Activated CD4-positive, alpha-beta T cell treated with anti-CD3 and anti-CD28 coated beads, Interleukin-2, amount 50 U/mL, for 4 hours (primary cell): ENCODE data around the gene PLCZ1.
"Not testable (repeated sequence)": the region's sequence is repeated elsewhere in the genome, so short reads cannot be mapped to it uniquely, and the experiment has no call there.

ENCODE experiments used
- DNase-seq, 2 experiments: peaks; one replicate each; pipeline ENCODE4 v3.0.0-alpha.2; 2020

Gene PLCZ1, protein sequence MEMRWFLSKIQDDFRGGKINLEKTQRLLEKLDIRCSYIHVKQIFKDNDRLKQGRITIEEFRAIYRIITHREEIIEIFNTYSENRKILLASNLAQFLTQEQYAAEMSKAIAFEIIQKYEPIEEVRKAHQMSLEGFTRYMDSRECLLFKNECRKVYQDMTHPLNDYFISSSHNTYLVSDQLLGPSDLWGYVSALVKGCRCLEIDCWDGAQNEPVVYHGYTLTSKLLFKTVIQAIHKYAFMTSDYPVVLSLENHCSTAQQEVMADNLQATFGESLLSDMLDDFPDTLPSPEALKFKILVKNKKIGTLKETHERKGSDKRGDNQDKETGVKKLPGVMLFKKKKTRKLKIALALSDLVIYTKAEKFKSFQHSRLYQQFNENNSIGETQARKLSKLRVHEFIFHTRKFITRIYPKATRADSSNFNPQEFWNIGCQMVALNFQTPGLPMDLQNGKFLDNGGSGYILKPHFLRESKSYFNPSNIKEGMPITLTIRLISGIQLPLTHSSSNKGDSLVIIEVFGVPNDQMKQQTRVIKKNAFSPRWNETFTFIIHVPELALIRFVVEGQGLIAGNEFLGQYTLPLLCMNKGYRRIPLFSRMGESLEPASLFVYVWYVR

DNA sequence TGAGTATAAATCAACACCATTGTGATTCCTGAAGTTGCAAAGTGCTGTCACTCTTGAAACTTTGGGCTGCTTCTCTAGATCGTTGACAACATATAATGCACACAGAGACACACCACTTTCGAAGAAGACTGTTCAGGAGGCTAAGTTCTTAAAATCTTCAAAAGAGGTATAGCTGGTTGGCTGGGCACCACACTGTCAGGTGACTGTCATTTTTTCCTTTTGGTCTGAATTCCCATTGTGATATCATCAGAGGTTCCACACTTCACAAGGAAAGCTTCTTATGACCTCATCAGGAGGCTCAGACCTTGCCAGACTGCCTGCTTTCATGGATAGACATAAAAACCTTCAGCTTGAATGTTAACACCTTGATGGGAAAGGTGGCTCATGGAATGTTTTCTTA lies at the start of gene PLCZ1, which contains the start of gene CAPZA3:
Gene PLCZ1, minus strand, starts transcription at position 194 of the 400 bp plus-strand sequence. CDS start 641 bp downstream, outside the sequence.
Gene CAPZA3, plus strand, starts transcription at position 301 of the 400 bp plus-strand sequence. CDS start 150 bp downstream, outside the sequence.
- no peak for DNase-seq

DNA sequence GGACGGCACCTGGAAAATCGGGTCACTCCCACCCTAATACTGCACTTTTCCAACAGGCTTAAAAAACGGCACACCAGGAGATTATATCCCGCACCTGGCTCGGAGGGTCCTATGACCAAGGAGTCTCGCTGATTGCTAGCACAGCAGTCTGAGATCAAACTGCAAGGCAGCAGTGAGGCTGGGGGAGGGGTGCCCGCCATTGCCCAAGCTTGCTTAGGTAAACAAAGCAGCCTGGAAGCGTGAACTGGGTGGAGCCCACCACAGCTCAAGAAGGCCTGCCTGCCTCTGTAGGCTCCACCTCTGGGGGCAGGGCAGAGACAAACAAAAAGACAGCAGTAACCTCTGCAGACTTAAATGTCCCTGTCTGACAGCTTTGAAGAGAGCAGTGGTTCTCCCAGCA lies 47.7 kb upstream of the PLCZ1 start:
- DNase-seq, result not testable (repeated sequence)

DNA sequence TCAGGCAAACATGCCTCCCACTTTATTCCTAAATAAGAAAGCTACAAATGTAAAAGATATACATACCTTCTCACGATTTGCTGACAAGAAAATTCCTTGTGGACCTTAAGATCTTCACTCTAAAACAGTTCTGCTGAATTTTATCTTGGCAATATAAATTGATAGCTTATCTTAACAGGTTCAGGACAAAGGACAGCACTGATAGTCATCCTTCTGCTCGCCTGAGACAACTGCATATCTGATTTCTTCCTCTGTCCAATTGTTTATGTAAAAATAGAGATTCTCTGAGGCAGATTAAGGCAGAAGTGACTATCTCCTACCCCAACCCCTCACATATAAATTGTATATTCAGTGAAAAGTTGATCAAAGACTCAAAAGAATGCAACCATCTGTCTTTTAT lies 45.0 kb upstream of the PLCZ1 start:
- DNase-seq, result no peak

DNA sequence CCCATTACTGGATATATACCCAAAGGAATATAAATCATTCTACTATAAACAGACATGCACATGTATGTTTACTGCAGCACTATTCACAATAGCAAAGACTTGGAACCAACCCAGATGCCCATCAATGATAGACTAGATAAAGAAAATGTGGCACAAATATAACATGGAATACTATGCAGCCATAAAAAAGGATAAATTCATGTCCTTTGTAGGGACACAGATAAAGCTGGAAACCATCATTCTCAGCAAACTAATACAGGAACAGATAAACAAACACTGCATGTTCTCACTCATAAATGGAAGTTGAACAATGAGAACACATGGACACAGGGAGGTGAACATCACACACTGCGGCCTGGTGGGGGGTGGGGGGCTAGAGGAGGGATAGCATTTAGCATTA lies 28.7 kb upstream of the PLCZ1 start:
- DNase-seq, result not testable (repeated sequence)

DNA sequence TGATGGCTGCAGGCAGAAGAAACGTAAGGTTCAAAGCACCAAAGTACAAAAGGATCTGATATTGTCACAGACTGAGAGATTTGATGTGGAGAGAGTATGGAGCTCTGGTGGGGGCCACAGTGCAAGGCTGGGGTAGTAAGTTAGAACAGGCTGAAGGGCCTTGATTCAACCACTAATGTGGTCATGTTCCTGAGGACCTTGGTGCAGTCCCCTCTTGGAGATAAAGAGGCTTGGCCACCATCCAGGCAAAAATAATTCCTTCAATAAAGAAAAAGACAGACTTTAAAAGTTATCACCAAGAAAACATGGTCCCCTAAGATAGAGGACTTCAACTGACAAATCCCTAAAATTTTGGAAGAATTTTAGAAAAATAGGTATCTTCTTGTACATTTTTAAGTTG lies 17.5 kb upstream of the PLCZ1 start:
- no peak for DNase-seq

DNA sequence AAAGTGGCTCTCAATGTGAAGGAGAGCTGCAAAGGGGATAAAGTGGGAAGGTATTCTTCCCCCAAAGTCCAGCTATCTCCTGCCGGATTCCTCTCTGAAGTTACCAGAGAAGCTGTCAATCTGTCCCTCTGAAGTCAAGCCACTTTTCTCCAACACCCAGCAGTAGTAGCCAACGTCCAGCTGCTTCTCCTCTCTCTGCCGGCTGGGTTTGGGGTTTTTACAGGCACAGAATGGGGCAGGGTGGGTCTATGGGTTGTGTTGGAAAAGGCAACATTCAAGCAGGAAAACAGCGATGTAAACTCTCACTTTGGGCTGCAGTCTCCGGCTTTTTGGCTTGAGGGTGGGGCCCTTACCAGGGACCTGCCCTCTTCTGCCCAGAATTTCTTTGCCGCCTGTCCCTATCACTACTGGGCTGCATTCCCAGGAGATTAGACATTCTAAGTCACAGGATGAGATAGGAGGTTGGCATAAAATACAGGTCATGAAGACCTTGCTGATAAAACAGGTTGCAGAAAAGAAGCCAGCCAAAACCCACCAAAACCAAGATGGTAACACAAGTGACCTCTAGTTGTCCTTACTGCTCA lies 16.4 kb upstream of the PLCZ1 start:
- no peak for DNase-seq

DNA sequence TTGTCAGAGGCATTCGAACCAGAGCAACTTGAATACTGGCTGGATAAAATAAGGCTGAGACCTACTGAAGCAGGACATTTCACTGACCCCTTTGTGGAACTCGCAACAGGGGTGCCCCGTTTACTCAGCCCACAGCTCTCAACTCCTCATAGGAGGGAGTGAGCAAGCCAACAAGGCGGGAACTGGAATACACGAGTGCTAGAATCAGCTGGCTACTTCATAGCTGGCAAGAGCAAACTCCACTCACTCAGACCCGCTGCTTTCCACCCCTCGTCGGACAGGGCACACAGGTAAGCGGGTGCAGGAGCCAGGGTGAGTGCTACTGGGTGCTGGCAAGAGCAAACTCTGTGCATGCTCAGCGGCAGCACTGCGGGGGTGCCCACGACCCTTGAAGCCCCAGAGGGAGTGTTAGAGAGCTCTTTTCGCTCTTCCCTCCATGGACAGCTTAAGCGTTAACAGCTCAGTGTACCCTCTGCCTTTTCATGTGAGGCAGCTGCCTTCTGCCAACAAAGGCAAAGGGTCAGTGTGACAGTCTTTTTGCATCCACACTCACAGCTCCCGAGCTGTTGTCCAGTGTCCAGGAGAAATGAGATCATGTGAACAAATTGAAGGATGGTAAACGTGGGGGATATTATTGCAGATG lies 15.8 kb upstream of the PLCZ1 start:
- no peak for DNase-seq

DNA sequence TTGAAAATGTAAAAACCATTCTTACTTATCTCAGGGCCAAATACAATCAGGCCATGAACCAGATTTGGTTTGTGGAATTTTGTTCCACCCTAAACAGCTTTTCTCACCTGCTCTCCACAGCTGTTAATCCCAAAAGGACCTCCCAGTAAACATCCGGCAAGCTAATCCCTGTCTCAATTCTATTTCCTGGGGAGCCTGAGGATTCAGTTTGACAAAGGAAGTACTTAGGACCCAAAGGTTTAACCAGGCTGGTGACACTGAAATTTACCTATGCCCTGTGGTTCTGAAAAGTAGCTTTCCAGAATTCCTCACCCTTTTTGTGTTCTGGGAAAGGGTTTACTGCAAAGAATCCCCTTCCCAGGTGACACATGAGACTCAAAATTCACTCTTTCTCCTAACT lies 15.1 kb upstream of the PLCZ1 start:
- DNase-seq, result no peak

DNA sequence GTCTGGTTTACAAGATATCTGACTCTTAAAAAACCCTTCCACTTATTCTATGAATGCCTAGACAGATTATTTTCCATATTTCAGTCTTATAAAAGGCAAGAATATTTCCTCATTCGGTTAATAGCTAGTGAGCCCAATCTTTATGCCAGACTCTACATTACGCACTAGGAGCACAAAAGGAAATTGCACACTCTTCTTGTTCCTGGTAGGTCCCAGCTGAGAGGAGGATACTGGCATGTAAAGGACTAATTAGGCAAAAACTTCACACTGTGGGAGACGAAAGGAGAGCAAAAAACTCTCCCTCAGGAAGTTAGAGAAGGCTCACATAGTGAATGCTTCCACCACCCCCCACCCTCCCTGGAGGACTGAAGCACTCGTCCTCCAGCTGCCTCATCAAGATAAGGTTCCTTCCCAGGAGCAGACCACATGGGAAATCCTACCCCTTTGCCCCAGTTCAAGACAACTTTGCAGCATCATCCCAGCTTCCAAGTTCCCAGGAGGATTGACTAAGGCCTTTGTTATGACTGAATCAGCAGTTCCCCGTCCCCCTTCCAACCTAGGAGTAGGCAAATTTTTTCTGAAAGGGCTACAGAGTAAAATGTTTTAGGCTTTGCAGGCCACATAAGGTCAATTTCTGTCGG lies 14.6 kb upstream of the PLCZ1 start:
- no peak for DNase-seq

DNA sequence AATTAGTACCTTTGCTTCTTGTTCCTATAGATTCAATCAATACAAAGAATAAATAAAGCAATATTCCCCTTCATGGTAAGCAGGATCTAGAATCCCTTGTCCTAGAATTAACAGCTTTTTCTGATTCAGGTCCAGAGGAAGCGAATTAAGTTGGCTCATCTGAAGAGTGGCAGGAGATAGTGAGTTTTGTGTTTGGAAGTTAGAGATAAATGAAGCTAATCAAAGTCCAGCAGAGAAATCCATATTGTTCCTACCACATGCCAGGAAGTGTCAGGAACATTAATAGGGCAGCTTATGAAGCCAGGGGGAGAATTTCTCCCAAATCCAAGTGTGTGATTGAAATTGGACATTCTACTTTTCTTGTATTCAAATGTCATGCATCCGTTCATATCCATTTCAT lies 14.1 kb upstream of the PLCZ1 start:
- no peak for DNase-seq

DNA sequence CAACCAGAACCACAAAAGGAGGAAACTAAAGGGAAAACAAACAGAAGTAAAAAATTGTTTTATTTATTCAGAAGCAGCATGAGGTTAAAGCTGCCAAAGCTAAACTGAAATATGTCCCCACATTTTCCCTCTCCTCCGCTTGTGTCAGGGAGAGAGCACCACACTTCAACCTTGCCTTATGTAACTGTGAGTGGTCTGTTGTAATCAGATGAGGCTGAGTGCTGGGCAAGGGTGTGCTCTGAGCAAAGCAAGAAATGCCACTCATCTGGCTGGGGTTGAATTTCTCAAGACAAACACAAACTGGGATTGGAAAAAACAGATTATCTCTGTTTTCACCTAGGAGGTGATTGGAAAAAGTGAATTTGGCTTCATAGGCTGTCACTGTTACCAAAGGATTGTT lies 12.3 kb upstream of the PLCZ1 start:
- DNase-seq, result no peak

DNA sequence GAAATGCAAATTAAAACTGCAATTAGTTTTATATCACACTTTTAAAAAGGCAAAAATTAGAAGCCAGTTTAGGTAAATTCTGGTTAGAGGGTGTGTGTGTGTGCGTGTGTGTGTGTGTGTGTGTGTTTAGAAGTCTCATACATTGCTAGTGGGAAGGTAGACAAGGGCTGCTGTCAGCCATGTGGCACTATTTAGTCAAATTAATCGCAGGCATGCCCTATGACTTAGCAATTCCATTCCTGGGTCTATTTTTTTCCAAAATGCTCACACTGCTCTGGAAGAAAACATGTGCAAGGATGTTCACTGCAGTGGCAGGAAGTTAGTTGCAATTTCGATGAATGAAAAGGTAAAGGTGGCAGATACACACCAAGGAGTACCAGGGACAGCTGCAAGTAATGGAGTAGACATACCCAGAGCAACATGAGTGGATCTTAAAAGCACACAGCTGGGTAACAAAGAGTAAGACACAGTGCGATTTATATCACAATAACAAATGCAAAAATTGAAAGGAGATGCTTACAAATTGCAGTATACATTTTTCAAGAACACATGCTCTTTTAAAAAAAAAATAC lies 11.7 kb upstream of the PLCZ1 start:
- no peak for DNase-seq

DNA sequence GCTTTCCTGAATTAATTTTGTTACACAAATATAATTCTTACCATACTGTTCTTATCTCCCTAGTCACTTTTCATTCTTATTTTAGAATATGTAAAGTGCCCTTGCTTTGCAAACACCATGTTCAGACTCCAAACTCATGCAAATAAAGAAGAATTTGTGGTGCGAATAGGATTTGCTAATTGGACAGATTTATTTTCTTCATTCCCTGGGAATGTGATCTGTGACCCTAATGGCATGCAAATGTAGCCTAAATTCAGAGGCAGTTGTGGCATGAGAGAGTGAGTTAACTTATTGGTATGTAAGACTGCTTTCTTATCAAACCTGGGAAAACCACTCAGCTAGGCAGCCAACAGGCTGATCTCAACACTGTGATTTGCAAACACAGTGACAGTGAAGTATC lies 10.1 kb upstream of the PLCZ1 start:
- DNase-seq, result no peak

DNA sequence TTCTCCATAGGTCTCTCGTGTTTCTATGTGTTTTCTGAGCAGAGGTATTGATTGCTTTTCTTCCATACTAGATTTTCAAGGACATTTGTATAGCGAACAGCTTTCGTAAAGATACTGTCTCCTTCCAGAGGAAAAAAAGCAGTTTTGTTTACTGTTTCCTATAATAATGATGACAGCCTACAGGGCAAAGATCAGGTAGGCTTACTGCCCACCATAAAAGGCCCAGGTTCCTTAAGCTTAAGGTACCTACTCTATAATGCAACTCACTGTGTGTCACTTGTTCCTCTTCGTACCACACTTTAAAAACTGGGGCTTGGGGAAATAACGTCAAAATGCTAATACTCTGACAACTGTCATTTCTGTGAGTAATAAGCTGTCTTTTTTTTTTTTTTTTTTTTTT lies 6.7 kb downstream of the PLCZ1 start:
- DNase-seq, result no peak

DNA sequence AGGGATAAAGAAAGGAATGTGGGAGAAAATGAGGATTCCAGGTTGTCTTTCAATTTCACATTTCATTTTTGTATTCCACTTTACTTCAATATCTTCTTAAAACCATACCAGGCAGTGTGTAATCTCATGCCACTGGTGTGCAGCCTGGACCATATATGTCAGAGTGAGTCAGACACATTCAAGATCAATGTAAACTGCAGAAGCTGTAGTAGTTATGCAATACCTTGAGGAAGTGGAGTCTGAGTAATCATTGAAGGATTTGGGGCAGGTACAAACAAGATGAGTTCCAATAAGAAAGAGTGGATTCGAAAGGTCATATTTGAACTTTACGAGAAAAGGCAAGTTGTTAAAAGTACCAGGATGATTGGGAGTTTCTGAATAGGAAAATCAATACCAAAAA lies 14.1 kb downstream of the PLCZ1 start:
- DNase-seq, result no peak

DNA sequence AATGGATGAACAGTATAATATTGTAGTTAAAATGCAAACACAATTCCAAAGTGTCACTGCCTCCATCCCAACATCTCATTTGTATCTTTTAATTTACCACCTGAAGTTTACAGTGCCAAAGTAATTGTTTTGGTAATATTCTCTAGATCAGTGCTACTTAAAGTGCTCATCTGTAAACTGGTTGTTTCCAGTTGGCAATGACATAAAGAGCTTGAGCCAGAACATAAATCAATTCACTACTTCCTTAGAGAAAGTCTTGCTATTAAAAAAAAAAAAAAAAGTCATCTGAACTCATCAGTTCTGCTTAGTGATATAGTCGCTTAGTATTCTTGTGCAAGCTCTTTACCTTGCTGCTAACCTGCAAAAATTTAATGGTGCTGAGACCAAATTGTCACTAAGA lies 16.4 kb downstream of the PLCZ1 start:
- DNase-seq, result no peak

DNA sequence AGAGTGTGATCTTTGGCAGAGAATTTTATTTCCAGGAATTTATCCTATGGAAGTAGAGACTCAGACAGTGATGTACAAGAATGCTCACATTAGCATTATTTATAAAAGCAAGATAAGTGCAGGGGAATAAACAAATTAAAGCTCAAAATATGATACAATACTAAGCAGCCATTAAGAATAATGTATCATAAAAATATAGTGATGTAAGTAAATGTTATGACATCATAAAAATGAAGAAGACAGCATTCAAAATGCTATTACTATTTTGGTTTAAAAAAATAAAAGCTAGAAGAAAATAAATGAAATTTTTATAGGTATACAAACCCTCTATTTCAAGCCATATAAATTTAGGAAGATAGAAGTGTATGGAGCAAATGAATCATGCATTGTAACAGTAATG lies 17.1 kb downstream of the PLCZ1 start:
- no peak for DNase-seq

DNA sequence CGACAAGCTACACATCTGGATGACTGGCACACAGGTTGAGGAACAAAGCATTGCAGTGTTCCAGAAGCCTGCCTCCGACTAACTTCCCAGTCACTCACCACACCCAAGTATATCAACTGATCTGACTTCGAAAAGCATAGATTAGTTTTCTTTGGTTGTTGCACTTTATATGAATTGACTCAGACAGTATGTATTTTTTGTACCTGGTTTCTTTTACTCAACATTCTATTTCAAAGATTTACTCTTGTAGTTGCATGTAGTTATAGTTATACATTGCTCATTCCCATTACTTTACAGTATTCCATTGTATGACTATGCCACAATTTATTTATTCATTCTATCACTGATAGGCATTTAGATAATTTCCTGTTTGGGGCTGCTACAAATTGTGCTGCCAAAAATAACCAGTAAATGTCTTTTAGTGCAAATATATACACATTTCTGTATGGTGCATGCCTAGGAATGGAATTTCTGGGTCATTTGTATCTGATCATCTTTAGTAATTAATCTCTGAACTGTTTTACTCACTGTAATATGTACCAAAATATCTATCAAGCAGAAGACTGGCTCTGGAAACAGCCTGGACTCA lies 17.8 kb downstream of the PLCZ1 start:
- no peak for DNase-seq

DNA sequence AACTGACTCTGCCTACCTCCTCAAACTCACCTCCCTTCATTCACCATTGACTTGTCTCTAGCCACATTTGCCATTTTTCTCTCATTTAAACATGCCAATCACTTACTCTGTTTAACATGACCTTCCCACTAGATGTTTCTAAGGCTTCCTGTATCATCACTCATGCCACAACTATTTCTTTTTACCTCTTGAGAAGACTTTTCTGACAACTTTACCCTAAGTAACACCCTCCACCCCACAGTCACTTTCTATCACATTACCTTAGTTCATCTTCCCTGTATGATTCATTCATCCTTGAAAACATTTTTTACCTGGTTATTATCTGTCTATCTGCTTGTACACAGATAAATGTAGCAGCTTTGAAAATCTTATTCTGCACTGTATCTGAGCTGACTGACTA lies 19.4 kb downstream of the PLCZ1 start:
- no peak for DNase-seq

DNA sequence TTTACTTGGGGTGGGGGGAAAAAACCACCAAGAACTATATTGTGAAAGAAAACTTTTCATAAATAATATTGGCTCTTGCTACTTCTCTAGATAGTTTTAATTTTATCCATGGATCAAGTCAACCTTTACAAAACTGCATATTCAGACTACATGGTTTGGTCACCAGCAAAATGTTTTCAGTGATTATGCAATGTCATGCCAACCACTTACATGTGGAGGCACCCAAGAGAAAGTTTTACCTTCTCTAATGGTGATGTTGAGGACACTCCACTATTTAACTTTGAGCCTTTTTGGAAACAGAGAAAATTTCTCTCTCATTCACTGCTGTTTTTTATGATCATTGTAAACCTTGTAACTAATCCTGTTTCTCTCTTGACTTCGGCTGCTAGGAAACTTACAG lies 21.6 kb downstream of the PLCZ1 start:
- no peak for DNase-seq

DNA sequence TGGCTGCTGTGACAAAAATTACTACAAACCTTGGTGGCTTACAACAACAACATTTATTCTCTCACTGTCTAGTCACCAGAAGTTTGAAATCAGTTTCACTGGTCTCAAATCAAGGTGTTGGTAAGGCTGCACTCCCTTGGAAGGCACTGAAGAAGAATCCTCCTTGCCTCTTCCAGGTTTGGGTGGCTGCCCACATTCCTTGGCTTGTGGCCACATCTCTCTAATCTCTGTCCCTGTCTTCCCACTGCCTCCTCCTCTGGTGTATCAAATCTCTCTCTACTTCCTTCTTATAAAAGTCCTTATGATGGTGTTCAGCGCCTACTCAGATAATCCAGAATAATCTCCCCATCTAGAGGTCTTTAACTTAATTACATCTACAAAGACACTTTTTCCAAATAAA lies 31.0 kb downstream of the PLCZ1 start:
- DNase-seq, result no peak

DNA sequence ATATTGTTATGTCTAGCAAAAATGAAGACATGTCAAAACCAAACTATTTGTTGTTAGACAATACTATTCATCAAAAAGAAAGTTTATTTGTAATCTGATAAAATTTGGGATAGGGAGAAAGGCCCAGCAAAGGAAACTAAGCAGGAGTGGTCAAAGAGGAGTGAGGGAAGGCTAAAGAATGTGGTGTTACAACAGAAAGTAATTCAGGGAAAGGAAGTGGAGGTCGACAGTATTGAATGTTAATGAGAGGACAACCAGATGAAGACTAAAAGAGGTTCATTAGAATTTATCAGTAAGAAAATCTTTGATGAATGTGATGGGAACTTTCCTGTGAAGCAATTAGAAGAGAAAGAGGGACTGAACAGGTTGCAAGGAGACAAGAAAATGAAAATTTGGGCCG lies 33.9 kb downstream of the PLCZ1 start:
- no peak for DNase-seq
